ENCODE data around the gene MVB12A. TPM values are rescaled to one million over a fixed set of nuclear protein-coding genes. Genes with fewer than 3 reads are reported as not detected.

MVB12A gene
- total and polyA plus RNA-seq, 10 of the 15 experiments (the other 5 are each of a cell fraction or from before 2014, with no cell fraction given), result 1.2 to 47.6 (median 26.3) TPM

DNA sequence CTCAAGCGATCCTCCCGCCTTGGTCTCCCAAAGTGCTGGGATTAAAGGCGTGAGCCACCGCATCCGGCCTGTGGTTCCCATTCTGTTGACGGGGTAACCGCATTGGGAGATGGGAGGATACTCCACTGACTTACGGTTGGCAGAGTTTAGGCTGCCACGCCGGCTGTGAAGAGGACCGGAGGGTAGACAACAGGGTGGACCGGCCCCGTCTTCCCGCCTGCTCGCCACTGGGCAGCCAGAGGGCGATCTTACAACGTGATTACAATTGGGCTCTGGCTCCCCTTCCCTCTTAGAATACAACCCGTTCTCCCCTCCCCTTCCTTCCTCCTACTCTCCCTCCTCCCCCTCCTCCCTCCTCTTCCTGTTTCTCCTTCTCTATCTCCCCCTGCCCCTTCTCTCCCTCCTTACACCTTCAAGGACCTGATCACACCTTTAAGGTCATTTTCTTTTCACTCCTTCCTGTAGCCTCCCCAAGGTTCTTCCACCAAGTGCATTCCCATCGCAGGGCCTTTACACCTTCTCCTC is 24.9 kb upstream of the MVB12A start:
- peak; percentile 74 for ATAC-seq
- Histone ChIP-seq H3K36me3 (ENCODE audit: control insufficient read depth in 2 of 2, insufficient read depth in 2 of 2, low read length in 1 of 2) (peaks cover 3 to 9% of the 10 kb centered on the region in 2 experiments; a peak in 2 of 4 replicates), H3K4me2 (ENCODE audit: control insufficient read depth, insufficient read depth) (0 out of 2 replicates have a peak overlapping the region, but pooled peaks have one; percentile 3), H3K4me1 (ENCODE audit: control insufficient read depth, insufficient read depth, low read length) (peaks cover 9% of the 10 kb centered on the region), H3K27ac (ENCODE audit: control insufficient read depth, insufficient read depth) (no peak overlapping the region), H3K9me3 (replicated peaks; ENCODE audit: control insufficient read depth, insufficient read depth, low read length) (no peaks in the 10 kb centered on the region; the same call in 2 of the 3 replicates), H3K9ac (ENCODE audit: control insufficient read depth, insufficient read depth, low read length) (no peak overlapping the region), H3K27me3 (replicated peaks in 1 of 2; ENCODE audit: control insufficient read depth in 2 of 2, insufficient read depth in 2 of 2, low read length in 1 of 2) (peaks cover 2% of the 10 kb centered on the region in 2 experiments; a peak in 3 of 4 replicates), H2AFZ (ENCODE audit: control insufficient read depth, low read depth, low read length) (no peak overlapping the region), H4K20me1 (ENCODE audit: control insufficient read depth, insufficient read depth) (no peaks in the 10 kb centered on the region), H3K79me2 (ENCODE audit: control insufficient read depth, insufficient read depth, low read length) (no peaks in the 10 kb centered on the region), H3K4me3 (no peak overlapping the region)
- RAD21 ChIA-PET (ENCODE audit: unreplicated experiment), result interaction anchor here (1.2 kb wide), 1 partner anchor 25 kb away, joined by 4 read pairs; the partner anchor contains the start of gene MVB12A
- intact Hi-C loops (cut with micrococcal nuclease; ENCODE audit: unreplicated experiment), result loop anchor here (1.0 kb wide), 1 partner anchor 71 kb away; no protein-coding TSS in a partner anchor
- SMC1A ChIA-PET (ENCODE audit: uncharacterized antibody, unreplicated experiment), result interaction anchor here (0.7 to 1.2 kb wide), 2 partner anchors 21 to 50 kb away, joined by 3 read pairs; no protein-coding TSS in a partner anchor
- in situ Hi-C loops (cut with MboI), result loop anchor here (5.0 kb wide), 1 partner anchor 72 kb away; no protein-coding TSS in a partner anchor
- BruUV-seq (replicated peaks), result no TSS peak
- no peak for DNase-seq (ENCODE audit: low read depth, low spot score)
- peak; percentile 70 for FAIRE-seq
- WGBS (ENCODE audit: insufficient coverage, insufficient replicate concordance, low lambda C conversion rate, missing lambda C conversion rate), result 21% methylated on average over 19 of the region's 19 CpGs
- POLR2A ChIA-PET, result interaction anchor here (0.5 kb wide), 1 partner anchor 77 kb away, joined by 5 read pairs; no protein-coding TSS in a partner anchor
- CTCF ChIA-PET, result interaction anchor here (0.8 to 4.0 kb wide), 7 partner anchors 9 to 91 kb away, joined by 3 to 36 read pairs (median 7); no protein-coding TSS in a partner anchor
- TF ChIP-seq ASH2L (IDR thresholded peaks at IDR 0.05; ENCODE audit: borderline replicate concordance, low read depth) (no peak), RB1 (IDR thresholded peaks at IDR 0.05; ENCODE audit: borderline replicate concordance) (peak; percentile 65; the same call in 1 of the 2 replicates), ATF7 (IDR thresholded peaks at IDR 0.05; ENCODE audit: low read depth) (0 out of 2 replicates have a peak, but pooled peaks have one; percentile 37), POLR2AphosphoS5 (IDR thresholded peaks at IDR 0.05; ENCODE audit: low read length) (no peak; the same call in 1 of the 2 replicates), IKZF1 (conservative IDR thresholded peaks at IDR 0.05) (0 out of 2 replicates have a peak, but pooled peaks have one; percentile 4), IKZF2 (IDR thresholded peaks at IDR 0.05) (peak; percentile 13 to 30; a peak in 2 of 4 replicates), JUNB (IDR thresholded peaks at IDR 0.05) (no peak), HDGF (IDR thresholded peaks at IDR 0.05) (peak; percentile 94), TARDBP (IDR thresholded peaks at IDR 0.05; ENCODE audit: borderline replicate concordance) (no peak), SMARCA5 (IDR thresholded peaks at IDR 0.05) (peak; percentile 99), NBN (IDR thresholded peaks at IDR 0.05) (peak; percentile 92), NFXL1 (IDR thresholded peaks at IDR 0.05; ENCODE audit: borderline replicate concordance) (peak; percentile 94), YY1 (IDR thresholded peaks at IDR 0.05; ENCODE audit: low read depth, low read length) (0 out of 2 replicates have a peak, but pooled peaks have one; percentile 50)
- TF ChIP-seq, protein P1, sequence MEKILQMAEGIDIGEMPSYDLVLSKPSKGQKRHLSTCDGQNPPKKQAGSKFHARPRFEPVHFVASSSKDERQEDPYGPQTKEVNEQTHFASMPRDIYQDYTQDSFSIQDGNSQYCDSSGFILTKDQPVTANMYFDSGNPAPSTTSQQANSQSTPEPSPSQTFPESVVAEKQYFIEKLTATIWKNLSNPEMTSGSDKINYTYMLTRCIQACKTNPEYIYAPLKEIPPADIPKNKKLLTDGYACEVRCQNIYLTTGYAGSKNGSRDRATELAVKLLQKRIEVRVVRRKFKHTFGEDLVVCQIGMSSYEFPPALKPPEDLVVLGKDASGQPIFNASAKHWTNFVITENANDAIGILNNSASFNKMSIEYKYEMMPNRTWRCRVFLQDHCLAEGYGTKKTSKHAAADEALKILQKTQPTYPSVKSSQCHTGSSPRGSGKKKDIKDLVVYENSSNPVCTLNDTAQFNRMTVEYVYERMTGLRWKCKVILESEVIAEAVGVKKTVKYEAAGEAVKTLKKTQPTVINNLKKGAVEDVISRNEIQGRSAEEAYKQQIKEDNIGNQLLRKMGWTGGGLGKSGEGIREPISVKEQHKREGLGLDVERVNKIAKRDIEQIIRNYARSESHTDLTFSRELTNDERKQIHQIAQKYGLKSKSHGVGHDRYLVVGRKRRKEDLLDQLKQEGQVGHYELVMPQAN (conservative IDR thresholded peaks at IDR 0.05), result 0 out of 2 replicates have a peak, but pooled peaks have one; percentile 24
- TF ChIP-seq, protein P2, sequence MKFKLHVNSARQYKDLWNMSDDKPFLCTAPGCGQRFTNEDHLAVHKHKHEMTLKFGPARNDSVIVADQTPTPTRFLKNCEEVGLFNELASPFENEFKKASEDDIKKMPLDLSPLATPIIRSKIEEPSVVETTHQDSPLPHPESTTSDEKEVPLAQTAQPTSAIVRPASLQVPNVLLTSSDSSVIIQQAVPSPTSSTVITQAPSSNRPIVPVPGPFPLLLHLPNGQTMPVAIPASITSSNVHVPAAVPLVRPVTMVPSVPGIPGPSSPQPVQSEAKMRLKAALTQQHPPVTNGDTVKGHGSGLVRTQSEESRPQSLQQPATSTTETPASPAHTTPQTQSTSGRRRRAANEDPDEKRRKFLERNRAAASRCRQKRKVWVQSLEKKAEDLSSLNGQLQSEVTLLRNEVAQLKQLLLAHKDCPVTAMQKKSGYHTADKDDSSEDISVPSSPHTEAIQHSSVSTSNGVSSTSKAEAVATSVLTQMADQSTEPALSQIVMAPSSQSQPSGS (IDR thresholded peaks at IDR 0.05; ENCODE audit: low read length), result no peak
- TF ChIP-seq, protein P3, sequence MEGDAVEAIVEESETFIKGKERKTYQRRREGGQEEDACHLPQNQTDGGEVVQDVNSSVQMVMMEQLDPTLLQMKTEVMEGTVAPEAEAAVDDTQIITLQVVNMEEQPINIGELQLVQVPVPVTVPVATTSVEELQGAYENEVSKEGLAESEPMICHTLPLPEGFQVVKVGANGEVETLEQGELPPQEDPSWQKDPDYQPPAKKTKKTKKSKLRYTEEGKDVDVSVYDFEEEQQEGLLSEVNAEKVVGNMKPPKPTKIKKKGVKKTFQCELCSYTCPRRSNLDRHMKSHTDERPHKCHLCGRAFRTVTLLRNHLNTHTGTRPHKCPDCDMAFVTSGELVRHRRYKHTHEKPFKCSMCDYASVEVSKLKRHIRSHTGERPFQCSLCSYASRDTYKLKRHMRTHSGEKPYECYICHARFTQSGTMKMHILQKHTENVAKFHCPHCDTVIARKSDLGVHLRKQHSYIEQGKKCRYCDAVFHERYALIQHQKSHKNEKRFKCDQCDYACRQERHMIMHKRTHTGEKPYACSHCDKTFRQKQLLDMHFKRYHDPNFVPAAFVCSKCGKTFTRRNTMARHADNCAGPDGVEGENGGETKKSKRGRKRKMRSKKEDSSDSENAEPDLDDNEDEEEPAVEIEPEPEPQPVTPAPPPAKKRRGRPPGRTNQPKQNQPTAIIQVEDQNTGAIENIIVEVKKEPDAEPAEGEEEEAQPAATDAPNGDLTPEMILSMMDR (IDR thresholded peaks at IDR 0.05 in 2 of 3, conservative IDR thresholded peaks at IDR 0.05 in 1 of 3; ENCODE audit: control insufficient read depth in 2 of 3, extremely low read depth in 1 of 3, insufficient read depth in 1 of 3, low read depth in 3 of 3, low read length in 3 of 3), result peak; percentile 71 to 77 (median 73)
